HepG2 (cell line): ENCODE measurements around the gene CD79A. TPM values are rescaled to one million over a fixed set of nuclear protein-coding genes. Genes with fewer than 3 reads are reported as not detected.
A peak's percentile ranks its signal among the peaks of the same experiment; 100 is the strongest.

Experiments
- CREM ChIP-seq, 2 experiments: sonication (generic) in 1 of 2; formaldehyde crosslinking in 1 of 2; IDR thresholded peaks; 2 replicates each; pipeline versions ENCODE4 v1.4.0 to v1.6.1; 2016 to 2020; ENCODE audit warnings: antibody characterized with exemption in 1 of 2, mild to moderate bottlenecking in 1 of 2, missing genetic modification reagents in 1 of 2
- FOXC1 ChIP-seq: sonication (generic); formaldehyde crosslinking; IDR thresholded peaks from 2 replicates; pipeline ENCODE4 v1.8.0; 2022; ENCODE audit warnings: mild to moderate bottlenecking, missing genetic modification reagents, borderline replicate concordance
- TGIF2 ChIP-seq: IDR thresholded peaks from 2 replicates; pipeline ENCODE4 v1.6.1; 2016; ENCODE audit warnings: control low read depth, missing compliant biosample characterization
- ZBTB3 ChIP-seq: sonication (generic); formaldehyde crosslinking; IDR thresholded peaks from 2 replicates; pipeline ENCODE4 v1.4.0; 2020; ENCODE audit warnings: low read depth, mild to moderate bottlenecking, moderate library complexity, missing genetic modification reagents, borderline replicate concordance
- ZNF557 ChIP-seq: sonication (generic); formaldehyde crosslinking; IDR thresholded peaks from 2 replicates; pipeline ENCODE4 v1.4.0; 2020; ENCODE audit warnings: missing genetic modification reagents
- ZNF720 ChIP-seq: sonication (generic); formaldehyde crosslinking; IDR thresholded peaks from 2 replicates; pipeline ENCODE4 v1.4.0; 2020; ENCODE audit warnings: missing genetic modification reagents
- ZNF841 ChIP-seq: sonication (generic); formaldehyde crosslinking; IDR thresholded peaks from 2 replicates; pipeline ENCODE4 v1.8.1; 2023; ENCODE audit warnings: missing genetic modification reagents, borderline replicate concordance
- polyA plus RNA-seq, 8 experiments: library from polyadenylated mRNA; depleted of rRNA in 3 of 8; stranded (reverse) in 7 of 8; unstranded in 1 of 8; fragments of >200 nt; fragmentation: Illumina TruSeq in 4 of 8; extraction: Trizol in 4 of 8; gene quantifications; 2 replicates each; pipeline versions ENCODE4 v1.2.1 to v1.2.3, GENCODE V29; 2011 to 2016; ENCODE audit warnings: low read depth in 4 of 8, missing spikeins in 1 of 8, mixed read lengths in 1 of 8; ENCODE audit not compliant: insufficient read depth in 1 of 8
- total RNA-seq, 5 experiments: library from RNA; depleted of rRNA; stranded (reverse); fragments of >200 nt; fragmentation: Illumina TruSeq; extraction: Trizol; gene quantifications; 2 replicates each; pipeline ENCODE4 v1.2.3, GENCODE V29; 2016; ENCODE audit warnings: low read depth in 1 of 5
- TF ChIP-seq, protein P1 (sequence below): IDR thresholded peaks from 2 replicates; pipeline ENCODE4 v1.6.1; 2016; ENCODE audit warnings: low read depth, missing genetic modification reagents, missing compliant biosample characterization
- TF ChIP-seq, protein P2 (sequence below): sonication (generic); formaldehyde crosslinking; IDR thresholded peaks from 2 replicates; pipeline ENCODE4 v1.5.0; 2020; ENCODE audit warnings: missing genetic modification reagents, mild to moderate bottlenecking, borderline replicate concordance
- TF ChIP-seq, protein P3 (sequence below): IDR thresholded peaks from 2 replicates; pipeline ENCODE4 v1.6.1; 2016; ENCODE audit warnings: low read depth, borderline replicate concordance
- TF ChIP-seq, protein P4 (sequence below): sonication (generic); formaldehyde crosslinking; IDR thresholded peaks from 2 replicates; pipeline ENCODE4 v1.4.0; 2020; ENCODE audit warnings: missing genetic modification reagents
- TF ChIP-seq, protein P5 (sequence below): IDR thresholded peaks from 2 replicates; pipeline ENCODE4 v1.6.1; 2016
- TF ChIP-seq, protein P6 (sequence below): sonication (generic); formaldehyde crosslinking; IDR thresholded peaks from 2 replicates; pipeline ENCODE4 v1.4.0; 2020; ENCODE audit warnings: missing genetic modification reagents, borderline replicate concordance

CD79A gene
- total and polyA plus RNA-seq, 2 of the 13 experiments (the other 11 are each of a cell fraction or from before 2014, with no cell fraction given) = 0.24 to 0.33 TPM

DNA sequence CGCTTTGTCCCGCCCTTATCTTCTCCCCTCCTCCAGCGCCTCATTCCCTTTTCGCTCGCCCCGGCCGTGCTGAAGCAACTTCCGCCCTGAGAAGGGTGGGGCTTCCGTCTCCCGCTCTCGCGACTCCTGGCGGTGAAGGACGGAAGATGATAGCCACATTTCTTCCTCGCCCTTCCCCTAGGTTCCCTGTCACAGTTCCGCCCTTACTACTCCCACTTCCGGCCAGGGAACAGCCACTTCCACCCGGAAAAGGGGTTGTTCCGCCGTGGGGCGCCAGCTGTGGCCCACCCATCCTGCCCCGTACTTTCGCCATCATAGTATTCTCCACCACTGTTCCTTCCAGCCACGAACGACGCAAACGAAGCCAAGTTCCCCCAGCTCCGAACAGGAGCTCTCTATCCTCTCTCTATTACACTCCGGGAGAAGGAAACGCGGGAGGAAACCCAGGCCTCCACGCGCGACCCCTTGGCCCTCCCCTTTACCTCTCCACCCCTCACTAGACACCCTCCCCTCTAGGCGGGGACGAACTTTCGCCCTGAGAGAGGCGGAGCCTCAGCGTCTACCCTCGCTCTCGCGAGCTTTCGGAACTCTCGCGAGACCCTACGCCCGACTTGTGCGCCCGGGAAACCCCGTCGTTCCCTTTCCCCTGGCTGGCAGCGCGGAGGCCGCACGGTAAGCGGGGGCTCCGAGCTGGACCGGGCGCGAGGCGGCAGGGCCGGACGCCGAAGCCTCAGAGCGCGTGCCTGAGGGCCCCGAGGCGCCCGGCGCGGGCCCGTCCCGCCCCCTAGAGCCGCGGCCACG is 17.3 kb upstream of the CD79A start, which contains the start of gene RPS19 (continued):
- TF ChIP-seq, protein P1, sequence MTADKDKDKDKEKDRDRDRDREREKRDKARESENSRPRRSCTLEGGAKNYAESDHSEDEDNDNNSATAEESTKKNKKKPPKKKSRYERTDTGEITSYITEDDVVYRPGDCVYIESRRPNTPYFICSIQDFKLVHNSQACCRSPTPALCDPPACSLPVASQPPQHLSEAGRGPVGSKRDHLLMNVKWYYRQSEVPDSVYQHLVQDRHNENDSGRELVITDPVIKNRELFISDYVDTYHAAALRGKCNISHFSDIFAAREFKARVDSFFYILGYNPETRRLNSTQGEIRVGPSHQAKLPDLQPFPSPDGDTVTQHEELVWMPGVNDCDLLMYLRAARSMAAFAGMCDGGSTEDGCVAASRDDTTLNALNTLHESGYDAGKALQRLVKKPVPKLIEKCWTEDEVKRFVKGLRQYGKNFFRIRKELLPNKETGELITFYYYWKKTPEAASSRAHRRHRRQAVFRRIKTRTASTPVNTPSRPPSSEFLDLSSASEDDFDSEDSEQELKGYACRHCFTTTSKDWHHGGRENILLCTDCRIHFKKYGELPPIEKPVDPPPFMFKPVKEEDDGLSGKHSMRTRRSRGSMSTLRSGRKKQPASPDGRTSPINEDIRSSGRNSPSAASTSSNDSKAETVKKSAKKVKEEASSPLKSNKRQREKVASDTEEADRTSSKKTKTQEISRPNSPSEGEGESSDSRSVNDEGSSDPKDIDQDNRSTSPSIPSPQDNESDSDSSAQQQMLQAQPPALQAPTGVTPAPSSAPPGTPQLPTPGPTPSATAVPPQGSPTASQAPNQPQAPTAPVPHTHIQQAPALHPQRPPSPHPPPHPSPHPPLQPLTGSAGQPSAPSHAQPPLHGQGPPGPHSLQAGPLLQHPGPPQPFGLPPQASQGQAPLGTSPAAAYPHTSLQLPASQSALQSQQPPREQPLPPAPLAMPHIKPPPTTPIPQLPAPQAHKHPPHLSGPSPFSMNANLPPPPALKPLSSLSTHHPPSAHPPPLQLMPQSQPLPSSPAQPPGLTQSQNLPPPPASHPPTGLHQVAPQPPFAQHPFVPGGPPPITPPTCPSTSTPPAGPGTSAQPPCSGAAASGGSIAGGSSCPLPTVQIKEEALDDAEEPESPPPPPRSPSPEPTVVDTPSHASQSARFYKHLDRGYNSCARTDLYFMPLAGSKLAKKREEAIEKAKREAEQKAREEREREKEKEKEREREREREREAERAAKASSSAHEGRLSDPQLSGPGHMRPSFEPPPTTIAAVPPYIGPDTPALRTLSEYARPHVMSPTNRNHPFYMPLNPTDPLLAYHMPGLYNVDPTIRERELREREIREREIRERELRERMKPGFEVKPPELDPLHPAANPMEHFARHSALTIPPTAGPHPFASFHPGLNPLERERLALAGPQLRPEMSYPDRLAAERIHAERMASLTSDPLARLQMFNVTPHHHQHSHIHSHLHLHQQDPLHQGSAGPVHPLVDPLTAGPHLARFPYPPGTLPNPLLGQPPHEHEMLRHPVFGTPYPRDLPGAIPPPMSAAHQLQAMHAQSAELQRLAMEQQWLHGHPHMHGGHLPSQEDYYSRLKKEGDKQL = no peak
- TF ChIP-seq TGIF2 = no peak
- no peak for TF ChIP-seq ZNF557
- TF ChIP-seq FOXC1 = no peak; the same call in 1 of the 2 replicates
- TF ChIP-seq CREM (IDR thresholded peaks at IDR 0.05) = peak; percentile 96
- 0 out of 2 replicates have a peak, but pooled peaks have one; percentile 25 for TF ChIP-seq CREM (CRISPR knock-in tag; IDR thresholded peaks at IDR 0.05)
- TF ChIP-seq, protein P2, sequence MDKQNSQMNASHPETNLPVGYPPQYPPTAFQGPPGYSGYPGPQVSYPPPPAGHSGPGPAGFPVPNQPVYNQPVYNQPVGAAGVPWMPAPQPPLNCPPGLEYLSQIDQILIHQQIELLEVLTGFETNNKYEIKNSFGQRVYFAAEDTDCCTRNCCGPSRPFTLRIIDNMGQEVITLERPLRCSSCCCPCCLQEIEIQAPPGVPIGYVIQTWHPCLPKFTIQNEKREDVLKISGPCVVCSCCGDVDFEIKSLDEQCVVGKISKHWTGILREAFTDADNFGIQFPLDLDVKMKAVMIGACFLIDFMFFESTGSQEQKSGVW (CRISPR knock-in tag) = no peak
- TF ChIP-seq ZNF841 (CRISPR knock-in tag) = no peak
- TF ChIP-seq, protein P3, sequence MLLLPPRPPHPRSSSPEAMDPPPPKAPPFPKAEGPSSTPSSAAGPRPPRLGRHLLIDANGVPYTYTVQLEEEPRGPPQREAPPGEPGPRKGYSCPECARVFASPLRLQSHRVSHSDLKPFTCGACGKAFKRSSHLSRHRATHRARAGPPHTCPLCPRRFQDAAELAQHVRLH = no peak; the same call in 1 of the 2 replicates
- TF ChIP-seq, protein P4, sequence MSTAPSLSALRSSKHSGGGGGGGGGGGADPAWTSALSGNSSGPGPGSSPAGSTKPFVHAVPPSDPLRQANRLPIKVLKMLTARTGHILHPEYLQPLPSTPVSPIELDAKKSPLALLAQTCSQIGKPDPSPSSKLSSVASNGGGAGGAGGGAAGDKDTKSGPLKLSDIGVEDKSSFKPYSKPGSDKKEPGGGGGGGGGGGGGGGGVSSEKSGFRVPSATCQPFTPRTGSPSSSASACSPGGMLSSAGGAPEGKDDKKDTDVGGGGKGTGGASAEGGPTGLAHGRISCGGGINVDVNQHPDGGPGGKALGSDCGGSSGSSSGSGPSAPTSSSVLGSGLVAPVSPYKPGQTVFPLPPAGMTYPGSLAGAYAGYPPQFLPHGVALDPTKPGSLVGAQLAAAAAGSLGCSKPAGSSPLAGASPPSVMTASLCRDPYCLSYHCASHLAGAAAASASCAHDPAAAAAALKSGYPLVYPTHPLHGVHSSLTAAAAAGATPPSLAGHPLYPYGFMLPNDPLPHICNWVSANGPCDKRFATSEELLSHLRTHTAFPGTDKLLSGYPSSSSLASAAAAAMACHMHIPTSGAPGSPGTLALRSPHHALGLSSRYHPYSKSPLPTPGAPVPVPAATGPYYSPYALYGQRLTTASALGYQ (CRISPR knock-in tag) = no peak
- TF ChIP-seq ZNF720 (CRISPR knock-in tag) = 0 out of 2 replicates have a peak, but pooled peaks have one; percentile 20
- TF ChIP-seq, protein P5, sequence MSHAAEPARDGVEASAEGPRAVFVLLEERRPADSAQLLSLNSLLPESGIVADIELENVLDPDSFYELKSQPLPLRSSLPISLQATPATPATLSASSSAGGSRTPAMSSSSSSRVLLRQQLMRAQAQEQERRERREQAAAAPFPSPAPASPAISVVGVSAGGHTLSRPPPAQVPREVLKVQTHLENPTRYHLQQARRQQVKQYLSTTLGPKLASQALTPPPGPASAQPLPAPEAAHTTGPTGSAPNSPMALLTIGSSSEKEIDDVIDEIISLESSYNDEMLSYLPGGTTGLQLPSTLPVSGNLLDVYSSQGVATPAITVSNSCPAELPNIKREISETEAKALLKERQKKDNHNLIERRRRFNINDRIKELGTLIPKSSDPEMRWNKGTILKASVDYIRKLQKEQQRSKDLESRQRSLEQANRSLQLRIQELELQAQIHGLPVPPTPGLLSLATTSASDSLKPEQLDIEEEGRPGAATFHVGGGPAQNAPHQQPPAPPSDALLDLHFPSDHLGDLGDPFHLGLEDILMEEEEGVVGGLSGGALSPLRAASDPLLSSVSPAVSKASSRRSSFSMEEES (CRISPR knock-in tag) = no peak; the same call in 1 of the 2 replicates
- TF ChIP-seq, protein P6, sequence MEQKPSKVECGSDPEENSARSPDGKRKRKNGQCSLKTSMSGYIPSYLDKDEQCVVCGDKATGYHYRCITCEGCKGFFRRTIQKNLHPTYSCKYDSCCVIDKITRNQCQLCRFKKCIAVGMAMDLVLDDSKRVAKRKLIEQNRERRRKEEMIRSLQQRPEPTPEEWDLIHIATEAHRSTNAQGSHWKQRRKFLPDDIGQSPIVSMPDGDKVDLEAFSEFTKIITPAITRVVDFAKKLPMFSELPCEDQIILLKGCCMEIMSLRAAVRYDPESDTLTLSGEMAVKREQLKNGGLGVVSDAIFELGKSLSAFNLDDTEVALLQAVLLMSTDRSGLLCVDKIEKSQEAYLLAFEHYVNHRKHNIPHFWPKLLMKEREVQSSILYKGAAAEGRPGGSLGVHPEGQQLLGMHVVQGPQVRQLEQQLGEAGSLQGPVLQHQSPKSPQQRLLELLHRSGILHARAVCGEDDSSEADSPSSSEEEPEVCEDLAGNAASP = peak; percentile 70
- no peak for TF ChIP-seq ZBTB3 (CRISPR knock-in tag)
